Measurements from ENCODE around the gene FAM135A. TPM values are rescaled to one million over a fixed set of nuclear protein-coding genes. Genes with fewer than 3 reads are reported as not detected.
"Not testable (repeated sequence)": the region's sequence is repeated elsewhere in the genome, so short reads cannot be mapped to it uniquely, and the experiment has no call there.

FAM135A gene
- total RNA-seq, 1 donor from 2014 or later, result 14.1 TPM

DNA sequence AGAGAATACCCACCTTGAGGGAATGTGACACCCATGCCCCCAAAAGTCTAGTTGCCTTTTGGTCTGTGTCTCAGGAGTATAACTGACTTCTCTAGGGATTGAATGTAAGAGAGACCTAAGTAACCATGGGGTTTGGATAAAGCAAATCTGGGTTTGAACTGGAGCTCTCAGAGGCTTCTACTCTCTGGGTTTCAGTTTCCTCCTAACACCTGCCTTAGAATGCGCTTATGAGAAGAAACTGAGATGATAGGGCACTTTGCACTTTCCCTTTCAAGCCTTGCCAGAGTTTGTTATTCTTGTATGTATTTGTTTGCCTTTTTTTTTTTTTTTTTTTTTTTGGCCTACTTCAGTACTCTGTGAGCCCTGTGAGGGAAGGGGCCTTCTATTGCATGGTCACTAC lies 172.8 kb downstream of the FAM135A start:
- ATAC-seq, result no peak
- DNase-seq, result no peak
- intact Hi-C loops (cut with micrococcal nuclease), result no loop called here

DNA sequence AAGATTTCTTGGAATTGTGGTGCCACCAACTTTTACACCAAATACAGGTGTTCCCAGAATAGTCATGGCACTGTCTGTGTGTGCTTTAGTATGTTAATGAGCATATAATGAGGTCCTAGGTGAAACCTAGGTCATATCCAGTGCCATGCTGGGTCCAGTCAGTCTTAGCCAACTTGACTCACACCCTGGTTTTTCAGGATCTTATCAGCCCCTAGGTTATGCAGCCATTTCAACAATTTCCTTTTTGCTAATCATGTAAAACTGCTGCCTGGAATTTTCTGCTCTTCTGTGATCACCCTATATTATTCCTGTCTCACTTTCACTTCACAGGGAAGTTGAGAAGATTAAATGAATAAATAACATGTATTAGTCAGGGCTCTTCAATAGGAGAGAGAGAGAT lies 177.1 kb downstream of the FAM135A start:
- ATAC-seq (no peak), DNase-seq (no peak)
- intact Hi-C loops (cut with micrococcal nuclease), result no loop called here

DNA sequence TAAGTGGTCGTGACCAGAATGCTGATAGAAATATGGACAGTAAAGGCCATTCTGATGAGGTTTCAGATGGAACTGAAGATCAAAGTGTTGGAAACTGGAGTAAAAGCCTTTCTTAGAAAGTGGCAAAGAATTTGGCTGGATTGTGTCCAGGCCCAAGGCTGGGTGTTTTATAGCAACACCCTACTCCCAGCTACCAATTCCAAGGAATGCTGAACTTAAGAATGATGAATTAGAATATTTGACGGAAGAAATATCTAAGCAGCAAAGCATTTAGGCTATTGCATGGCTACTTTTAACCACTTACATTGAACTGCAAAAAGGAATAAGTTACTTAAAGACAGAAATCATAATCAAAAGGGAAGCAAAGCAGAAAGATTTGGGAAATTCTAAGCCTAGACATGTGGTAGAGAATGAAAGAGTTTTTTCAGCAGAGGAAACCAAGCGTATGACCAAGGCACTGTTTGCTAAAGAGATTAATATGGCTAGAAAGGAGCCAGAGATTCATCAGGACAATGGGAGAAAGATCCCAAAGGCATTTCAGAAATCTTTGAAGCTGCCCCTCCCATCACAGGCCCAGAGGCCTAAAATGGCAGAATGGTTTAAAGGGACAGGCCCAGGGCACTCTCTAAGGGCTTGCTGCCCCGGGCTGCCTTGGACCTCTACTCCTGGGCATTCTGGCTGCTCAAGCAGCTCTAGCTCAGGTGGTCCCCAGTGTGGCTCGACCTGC lies 179.2 kb downstream of the FAM135A start:
- no peak for DNase-seq
- intact Hi-C loops (cut with micrococcal nuclease), result no loop called here
- ATAC-seq, result no peak

DNA sequence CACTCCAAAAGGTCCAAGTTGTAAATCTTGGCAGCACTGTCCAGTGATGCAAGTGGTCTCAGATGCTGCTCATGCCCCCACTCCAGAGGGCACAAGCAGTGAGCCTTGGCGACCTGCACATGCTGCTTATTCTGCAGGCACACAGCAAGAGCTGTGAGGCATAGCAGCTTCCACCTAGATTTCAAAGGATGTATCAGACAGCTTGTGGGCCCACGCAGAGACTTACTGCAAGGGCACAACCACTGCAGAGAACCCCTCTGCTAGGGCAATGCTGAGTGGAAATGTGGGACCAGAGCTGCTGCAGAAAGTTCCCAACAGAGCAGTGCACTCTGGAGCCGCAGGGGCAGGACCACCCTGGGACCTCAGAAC lies 179.8 kb downstream of the FAM135A start:
- DNase-seq, result no peak
- intact Hi-C loops (cut with micrococcal nuclease), result no loop called here
- ATAC-seq, result no peak

DNA sequence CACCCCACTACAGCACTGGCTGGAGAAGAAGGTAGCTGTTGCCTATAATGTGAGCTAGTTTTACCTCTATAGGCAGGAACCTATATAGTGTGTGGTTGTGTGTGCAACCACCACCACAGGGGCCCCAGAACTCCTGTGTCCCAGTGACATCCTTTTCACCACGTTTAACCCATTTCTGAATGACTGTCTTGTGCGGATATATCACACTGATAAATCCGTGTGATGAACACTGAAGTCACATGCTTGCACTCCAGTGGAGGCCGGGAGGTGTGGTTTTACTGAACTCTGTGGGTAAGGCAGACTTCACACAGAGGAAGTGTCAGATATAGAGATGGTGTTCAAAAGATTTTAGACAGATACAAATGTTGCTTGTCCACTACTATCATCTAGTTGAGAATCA lies 185.9 kb downstream of the FAM135A start:
- ATAC-seq, result no peak
- intact Hi-C loops (cut with micrococcal nuclease), result no loop called here
- DNase-seq, result no peak

DNA sequence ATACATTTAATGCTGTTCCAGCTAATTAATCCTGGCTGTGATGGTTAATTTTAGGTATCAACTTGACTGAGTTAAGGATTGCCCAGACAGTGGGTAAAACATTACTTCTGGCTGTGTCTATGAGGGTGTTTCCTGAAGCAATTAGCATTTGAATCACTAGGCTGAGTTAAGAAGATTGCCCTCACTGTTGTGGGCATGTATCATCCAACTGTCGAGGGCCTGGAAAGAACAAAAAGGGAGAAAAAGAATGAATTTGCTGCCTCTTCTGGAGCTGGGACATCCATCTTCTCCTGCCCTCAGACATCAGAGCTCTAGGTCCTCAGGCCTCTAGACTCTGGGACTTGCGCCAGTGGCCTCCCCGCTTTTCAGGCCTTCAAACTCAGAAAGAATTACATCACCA lies 187.7 kb downstream of the FAM135A start:
- ATAC-seq, result no peak
- DNase-seq, result no peak

DNA sequence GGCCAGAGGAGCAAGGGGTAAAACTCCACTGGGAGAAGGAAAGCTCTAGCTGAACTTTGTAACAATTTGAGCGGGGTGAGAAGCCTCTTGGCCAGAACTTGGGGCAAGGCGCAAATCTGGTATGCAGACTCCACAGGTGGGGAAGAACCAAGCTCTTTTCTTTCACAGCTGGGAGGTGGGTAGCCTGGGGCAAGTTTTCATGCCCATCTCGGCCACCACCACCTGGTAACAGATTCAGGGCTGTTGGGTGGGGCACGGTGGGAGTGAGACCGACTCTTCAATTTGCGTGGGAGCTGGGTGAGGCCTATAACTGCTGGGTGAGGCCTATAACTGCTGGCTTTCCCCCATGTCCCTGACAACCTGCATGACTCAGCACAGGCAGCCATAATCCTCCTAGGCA lies 190.9 kb downstream of the FAM135A start:
- intact Hi-C loops (cut with micrococcal nuclease), result no loop called here
- no peak for ATAC-seq
- no peak for DNase-seq

More for the DNA sequence above, 187.7 kb downstream of the FAM135A start:
- intact Hi-C loops (cut with micrococcal nuclease), result no loop called here

DNA sequence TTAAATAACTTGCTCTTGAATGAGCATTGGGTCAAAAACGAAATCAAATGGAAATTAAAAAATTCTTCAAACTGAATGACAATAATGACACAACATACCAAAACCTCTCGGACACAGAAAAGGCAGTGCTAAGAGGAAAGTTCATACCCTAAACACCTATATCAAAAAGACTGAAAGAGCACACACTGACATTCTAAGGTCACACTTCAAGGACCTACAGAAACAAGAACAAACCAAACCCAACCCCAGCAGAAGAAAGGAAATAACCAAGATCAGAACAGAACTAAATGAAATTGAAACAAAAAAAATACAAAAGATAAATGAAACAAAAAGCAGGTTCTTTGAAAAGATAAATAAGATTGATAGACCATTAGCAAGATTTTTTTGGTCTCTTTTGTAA lies 194.1 kb downstream of the FAM135A start:
- DNase-seq; ATAC-seq; intact Hi-C loops (cut with micrococcal nuclease): not testable (repeated sequence)

DNA sequence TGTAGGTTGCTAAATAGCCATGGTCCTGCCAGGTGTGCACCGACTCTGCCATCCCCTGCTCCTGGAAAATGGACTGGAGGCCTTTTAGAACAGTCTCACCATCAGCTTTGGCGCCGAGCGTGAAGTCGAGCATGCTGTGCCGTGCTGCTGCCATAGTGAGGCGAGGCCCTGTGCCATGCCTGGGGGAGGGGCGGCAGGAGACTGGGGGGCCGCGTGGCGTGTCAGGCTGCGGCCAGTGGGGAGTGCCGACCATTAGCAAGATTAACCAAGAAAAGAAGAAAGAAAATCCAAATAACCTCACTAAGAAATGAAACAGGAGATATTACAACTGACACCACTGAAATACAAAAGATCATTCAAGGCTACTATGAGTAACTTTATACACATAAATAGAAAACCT lies 195.9 kb downstream of the FAM135A start:
- intact Hi-C loops (cut with micrococcal nuclease); DNase-seq; ATAC-seq: not testable (repeated sequence)

Other genes starting within 250 kb of the FAM135A start
- gene COL9A1, start 110.4 kb upstream of the FAM135A start, total RNA-seq, result not detected
- 17.0 TPM for gene SDHAF4, start 153.4 kb downstream of the FAM135A start, total RNA-seq